Fibroblast of pulmonary artery (primary cell): ENCODE measurements around the gene ZG16B.

Experiments used
- DNase-seq: peaks from one replicate; pipeline ENCODE4 v3.0.0-alpha.2; 2010; ENCODE audit warnings: low read depth
- H3K4me3 ChIP-seq: replicated peaks from 2 replicates; pipeline ENCODE4 v1.5.1; 2011; ENCODE audit warnings: low read depth, mild to moderate bottlenecking, control low read depth, low read length, moderate library complexity
- CTCF ChIP-seq: IDR thresholded peaks from 2 replicates; pipeline ENCODE4 v1.5.1; 2011; ENCODE audit warnings: mild to moderate bottlenecking, control low read depth, low read length, inconsistent platforms; ENCODE audit errors: missing control alignments

Gene ZG16B

GRCh38 chr16:2867987-2868789 lies 38.1 kb downstream of the ZG16B start:
- TF ChIP-seq CTCF = peak; percentile 92

GRCh38 chr16:2871926-2872325 lies 41.8 kb downstream of the ZG16B start:
- DNase-seq = no peak
- H3K4me3 ChIP-seq = no peak overlapping the region
- TF ChIP-seq CTCF = no peak

More at GRCh38 chr16:2867987-2868789, 38.1 kb downstream of the ZG16B start:
- peak overlapping the region; percentile 64 for H3K4me3 ChIP-seq
- peak; percentile 94 for DNase-seq

- H3K4me3 ChIP-seq = no peak overlapping the region
- TF ChIP-seq CTCF = no peak
- DNase-seq = no peak
Observed at GRCh38 chr16:2874032-2874911, 44.2 kb downstream of the ZG16B start.

GRCh38 chr16:2874912-2875362 lies 44.8 kb downstream of the ZG16B start:
- peak; percentile 78 for DNase-seq
- TF ChIP-seq CTCF = peak; percentile 80
- no peak overlapping the region for H3K4me3 ChIP-seq

- no peak for DNase-seq
- no peak for TF ChIP-seq CTCF
- H3K4me3 ChIP-seq = no peak overlapping the region
Observed at GRCh38 chr16:2879854-2880508, 49.9 kb downstream of the ZG16B start.
